GM21723 (cell line): ENCODE measurements around the gene LPIN1.
"Not testable (repeated sequence)": the region's sequence is repeated elsewhere in the genome, so short reads cannot be mapped to it uniquely, and the experiment has no call there.

ENCODE experiments used
- ATAC-seq: cut with Tn5 transposase; IDR thresholded peaks from one replicate; pipeline ENCODE4 v1.9.1; 2021; ENCODE audit warnings: mild to moderate bottlenecking, moderate library complexity; ENCODE audit not compliant: unreplicated experiment

The LPIN1 gene

DNA sequence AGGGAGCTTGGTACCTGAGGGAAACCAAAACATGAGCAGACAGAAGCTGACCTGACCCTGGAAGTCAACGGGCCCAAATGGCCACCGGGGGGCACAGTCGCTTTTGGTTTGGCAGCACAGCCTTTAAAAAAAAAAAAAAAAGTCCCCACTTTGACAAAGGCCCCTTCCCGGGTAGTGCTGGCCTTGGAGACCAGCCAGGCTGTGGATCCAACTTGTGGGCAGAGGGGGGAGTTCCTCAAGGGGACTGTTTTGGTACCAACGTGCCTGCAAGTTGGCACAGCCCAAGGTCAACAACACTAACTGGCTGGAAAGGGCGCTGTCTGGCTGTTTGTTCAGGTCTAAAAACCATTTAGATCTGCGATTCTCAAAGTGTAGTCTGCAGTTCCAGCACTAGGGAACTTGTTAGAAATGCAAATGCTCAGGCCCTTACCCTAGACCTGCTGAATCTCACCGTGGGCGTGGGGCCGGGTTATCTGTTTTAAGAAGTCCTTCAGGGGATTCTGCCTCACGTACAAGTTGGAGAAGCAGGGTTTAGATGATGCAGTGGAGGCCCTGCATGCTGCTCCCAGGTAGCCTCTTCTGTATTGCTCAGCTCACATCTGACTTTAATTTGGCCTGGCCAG, 83.0 kb downstream of the LPIN1 start:
- peak; percentile 31 for ATAC-seq

DNA sequence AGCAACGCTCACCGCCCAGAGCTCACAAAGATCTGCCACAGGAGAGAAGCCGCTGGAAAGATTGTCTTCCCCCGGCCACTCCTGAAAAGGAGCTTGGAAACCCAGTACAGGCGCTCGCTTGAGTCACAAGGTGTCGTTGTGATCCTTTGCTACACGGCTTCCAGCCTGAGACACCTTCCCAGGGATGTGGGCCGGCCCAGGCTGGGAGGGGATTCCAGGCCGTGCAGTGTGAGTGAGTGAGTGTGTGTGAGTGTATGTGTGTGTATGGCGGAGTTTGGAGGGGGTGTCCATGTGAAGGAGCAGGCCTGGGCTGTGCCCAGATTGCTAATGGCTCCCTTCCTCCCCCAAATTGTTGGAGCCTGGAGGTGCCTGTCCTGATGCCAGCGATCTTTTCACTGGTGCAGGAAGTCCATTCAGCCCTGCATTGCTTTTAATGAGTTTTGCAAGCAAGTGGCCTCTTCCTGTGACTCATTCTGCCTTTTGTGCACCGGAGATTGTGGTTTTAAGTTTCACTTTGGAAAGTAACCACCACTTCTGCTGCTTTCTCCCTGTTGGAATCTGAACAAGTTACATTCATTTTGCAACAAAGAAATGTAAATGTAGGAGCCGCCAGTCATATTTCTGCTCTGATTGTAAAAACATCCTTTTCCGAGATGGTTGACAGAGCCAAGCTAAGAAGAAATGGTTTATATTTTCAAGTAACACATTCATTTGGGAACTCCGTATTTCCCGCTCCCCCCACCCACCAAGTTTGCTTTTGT, 83.7 kb downstream of the LPIN1 start:
- peak; percentile 77 for ATAC-seq

DNA sequence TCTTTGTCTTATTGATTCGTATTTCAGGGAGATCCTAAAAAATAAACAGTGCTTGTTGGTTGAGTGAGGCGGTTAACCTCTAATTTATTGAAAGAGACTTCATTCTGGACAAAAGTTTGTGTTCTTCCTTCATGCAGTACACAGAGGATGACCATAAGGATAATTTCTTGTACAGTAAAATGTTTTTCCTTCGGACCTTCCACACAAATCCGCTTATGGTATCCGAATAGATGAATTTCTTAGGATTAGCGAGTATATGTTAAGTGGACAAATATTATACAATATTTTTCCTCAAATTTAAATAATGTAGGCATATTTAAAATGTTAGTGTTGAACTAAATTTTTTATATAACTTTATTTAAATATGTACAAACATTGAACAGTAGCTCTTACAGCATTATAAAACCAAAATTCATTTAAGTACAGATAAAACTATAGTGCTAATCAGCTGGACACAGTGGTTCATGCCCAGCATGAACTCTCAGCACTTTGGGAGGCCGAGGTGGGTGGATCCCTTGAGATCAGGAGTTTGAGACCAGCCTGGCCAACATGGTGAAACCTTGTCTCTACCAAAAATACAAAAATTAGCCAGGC, 84.4 kb downstream of the LPIN1 start:
- ATAC-seq = no peak

DNA sequence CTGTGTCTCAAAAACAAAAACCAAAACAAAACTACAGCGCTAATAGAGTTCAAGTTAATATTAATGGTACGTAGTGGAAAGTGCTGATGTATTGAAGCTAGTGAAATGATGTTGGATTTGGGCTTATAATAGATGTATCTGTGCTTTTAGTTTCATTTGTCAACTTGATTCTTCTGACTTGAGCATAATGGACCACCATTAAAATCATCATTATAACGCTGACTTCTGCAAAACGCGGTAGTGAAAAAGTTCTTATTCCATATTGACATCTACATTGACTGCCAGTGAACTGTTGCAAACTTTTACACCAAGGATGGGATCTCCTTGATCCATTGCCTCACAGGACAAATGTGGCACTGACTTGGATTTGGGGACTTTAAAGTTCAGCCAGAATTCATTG, 85.0 kb downstream of the LPIN1 start:
- ATAC-seq = no peak

DNA sequence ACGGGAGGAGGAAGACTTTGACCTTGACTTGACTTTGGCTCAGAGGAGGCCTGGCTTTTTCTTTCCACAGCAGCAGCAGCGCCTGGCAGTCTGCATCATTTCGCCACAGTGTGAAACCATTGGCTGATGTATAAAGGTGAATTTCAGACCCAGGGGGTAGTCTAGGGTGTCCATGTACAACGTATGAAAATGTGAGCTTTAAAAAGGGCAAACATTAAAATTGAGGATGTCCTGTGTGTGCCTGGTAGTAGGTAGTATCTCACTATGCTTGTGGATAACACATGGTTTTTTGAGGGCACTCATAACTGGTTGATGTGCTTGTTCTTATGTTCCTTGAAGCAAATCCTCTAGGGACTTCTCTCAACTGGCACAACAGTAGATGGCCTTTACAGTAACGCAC, 86.1 kb downstream of the LPIN1 start:
- no peak for ATAC-seq

GRCh38 chr2:11833601-11834000, 87.2 kb downstream of the LPIN1 start:
- ATAC-seq = no peak

DNA sequence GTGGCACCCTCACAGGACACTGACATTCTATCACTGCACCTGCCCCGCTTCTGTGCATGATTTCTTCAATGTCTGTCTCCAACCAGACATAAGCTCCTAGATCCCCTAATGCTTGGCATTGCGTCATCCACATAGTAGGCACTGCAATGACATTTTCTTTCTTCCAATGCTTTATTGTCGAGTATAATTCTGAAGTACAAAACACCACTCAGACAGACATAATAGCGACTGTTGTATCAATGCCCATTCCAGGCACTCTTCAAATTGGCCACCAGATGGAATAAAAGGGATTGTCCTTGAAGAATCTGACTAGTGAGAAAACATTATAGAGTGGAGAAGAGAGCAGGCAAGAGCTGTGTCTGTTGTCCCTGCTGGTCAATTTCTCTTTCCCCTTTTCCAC, 89.0 kb downstream of the LPIN1 start:
- no peak for ATAC-seq

DNA sequence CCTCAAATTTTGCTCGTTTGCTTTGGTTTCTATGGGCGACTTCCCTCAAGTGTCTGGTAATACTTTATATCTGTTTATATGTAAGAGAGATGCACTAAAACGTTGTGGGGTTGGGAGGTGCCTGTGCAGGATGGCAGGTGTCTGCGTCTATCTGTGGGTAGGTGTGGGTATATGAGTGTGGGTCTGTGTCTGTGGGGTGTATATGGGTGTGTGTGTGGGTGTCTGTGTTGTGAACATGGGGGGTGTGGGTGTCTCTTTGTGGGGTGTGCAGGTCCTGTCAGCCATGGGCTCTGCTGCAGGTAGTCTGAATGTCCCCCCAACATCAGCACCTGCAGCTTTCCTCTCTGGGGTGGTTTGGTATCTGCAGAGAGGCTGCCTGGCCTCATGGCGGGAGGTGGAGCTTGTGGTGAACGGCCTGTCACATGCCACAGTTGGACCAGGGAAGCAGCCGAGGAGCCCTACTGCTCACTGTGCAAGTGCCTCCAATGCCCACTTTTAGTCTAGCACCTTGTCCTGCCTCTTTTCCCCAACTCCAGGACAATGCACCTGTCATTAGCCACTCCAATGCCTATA, 90.3 kb downstream of the LPIN1 start:
- ATAC-seq = no peak

GRCh38 chr2:11837875-11838734, 91.7 kb downstream of the LPIN1 start:
- no peak for ATAC-seq

GRCh38 chr2:11839916-11840315, 93.5 kb downstream of the LPIN1 start:
- ATAC-seq = no peak

- no peak for ATAC-seq
Observed at GRCh38 chr2:11842336-11842735, 95.9 kb downstream of the LPIN1 start.

- ATAC-seq = not testable (repeated sequence)
Observed at GRCh38 chr2:11844798-11845197, 98.4 kb downstream of the LPIN1 start.

DNA sequence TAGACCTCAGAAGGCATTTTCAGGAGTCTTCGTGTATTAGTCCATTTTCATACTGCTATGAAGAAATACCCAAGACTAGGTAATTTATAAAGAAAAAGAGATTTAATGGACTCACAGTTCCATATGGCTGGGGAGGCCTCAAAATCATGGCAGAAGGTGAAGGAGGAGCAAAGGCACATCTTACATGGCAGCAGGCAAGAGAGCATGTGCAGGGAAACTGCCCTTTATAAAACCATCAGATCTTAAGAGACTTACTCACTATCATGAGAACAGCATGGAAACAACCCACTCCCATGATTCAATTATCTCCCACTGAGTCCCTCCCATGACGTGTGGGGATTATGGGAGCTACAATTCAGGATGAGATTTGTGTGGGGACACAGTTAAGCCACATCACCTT, 101.5 kb downstream of the LPIN1 start:
- not testable (repeated sequence) for ATAC-seq

- no peak for ATAC-seq
Observed at GRCh38 chr2:11850082-11850481, 103.7 kb downstream of the LPIN1 start.

GRCh38 chr2:11852526-11853196, 106.2 kb downstream of the LPIN1 start:
- no peak for ATAC-seq

DNA sequence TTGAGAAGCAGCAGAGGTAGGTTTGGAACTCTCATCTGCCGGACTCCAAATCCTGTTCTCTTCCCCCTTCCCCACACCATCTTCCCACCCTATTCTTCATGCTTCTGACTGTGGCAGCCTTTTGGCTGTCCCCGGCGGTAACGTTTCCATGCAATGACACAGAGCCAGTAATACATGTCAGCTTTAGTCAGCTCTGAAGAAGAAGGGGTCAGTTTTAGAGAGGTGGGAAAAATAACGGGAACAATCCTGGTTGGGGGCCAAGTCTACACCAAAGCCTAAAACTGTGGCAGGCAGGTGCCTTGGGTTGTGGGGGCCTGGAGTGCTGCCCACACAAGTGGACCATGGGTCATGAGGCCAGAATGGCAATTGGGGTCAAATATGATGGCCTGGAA, 106.8 kb downstream of the LPIN1 start:
- no peak for ATAC-seq

DNA sequence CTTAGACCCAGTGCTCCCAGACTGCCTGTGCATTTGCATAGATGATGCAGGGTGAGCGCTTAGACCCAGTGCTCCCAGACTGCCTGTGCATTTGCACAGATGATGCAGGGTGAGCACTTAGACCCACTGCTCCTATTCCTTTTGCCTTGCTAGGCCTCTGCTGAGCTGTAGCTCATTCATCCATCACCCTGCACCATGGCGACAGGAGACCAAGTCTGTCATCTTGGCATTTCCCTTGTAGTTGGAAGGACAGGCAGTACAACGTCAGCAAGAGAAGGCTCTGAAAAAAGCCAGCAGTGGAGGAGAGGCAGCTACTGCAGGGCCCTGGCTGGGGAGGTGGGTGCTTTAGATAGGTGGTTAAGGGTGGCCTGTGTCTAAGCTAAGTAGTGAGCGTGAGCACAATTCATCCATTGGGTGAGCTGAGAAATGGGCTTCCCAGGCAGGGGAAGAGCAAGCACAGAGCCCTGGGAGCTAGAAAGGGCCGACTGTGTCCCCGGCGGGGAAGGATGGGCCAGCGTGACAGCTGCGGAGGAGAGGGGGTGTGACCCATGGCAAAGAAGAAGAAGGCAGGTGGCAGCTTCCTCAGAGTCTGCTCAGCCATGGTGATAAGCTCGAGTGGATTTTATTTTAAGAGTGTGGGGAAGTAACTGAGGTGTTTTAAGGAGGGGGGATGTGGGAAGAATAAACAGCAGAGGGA, 108.8 kb downstream of the LPIN1 start:
- no peak for ATAC-seq

DNA sequence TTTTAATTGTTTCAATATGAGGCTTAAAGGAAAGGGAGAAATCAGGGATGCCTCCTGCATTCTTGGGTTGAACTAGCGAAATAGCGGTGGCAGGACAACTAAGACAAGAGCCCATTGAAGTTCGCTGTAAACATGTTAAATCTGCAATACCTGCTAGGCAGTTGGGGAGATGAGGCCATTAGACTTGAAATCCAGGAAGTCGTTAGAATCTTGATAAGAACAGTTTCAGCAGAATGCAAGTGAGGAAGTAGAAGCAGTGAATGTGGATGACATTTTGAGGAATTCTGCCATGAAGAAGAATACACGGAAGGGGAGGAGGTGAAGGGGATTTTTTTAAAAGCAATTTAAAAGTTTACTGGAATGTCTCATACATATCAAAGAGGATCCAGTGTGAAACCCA, 109.7 kb downstream of the LPIN1 start:
- ATAC-seq = no peak

- no peak for ATAC-seq
Observed at GRCh38 chr2:11858883-11859282, 112.5 kb downstream of the LPIN1 start.

- not testable (repeated sequence) for ATAC-seq
Observed at GRCh38 chr2:11859975-11860374, 113.5 kb downstream of the LPIN1 start.
